Testis (tissue), 3 donors: ENCODE data around the gene CCT5. TPM values are rescaled to one million over a fixed set of nuclear protein-coding genes. Genes with fewer than 3 reads are reported as not detected.

Source experiments
- DNase-seq: peaks from one replicate; pipeline ENCODE4 v3.0.0-alpha.2; 2019
- H3K27ac ChIP-seq, 2 donors: fragments of 200-600 bp; sonication (generic); one replicate each; pipeline ENCODE4 v1.5.1; 2019
- H3K27me3 ChIP-seq: fragments of 200-600 bp; sonication (generic); one replicate; pipeline ENCODE4 v1.5.1; 2019
- H3K36me3 ChIP-seq: fragments of 200-600 bp; sonication (generic); one replicate; pipeline ENCODE4 v1.5.1; 2017; ENCODE audit warnings: low read depth; ENCODE audit errors: missing control alignments
- H3K4me1 ChIP-seq: fragments of 200-600 bp; sonication (generic); one replicate; pipeline ENCODE4 v1.5.1; 2019
- H3K4me3 ChIP-seq, 2 donors: fragments of 200-600 bp; sonication (generic); one replicate each; pipeline ENCODE4 v1.5.1; 2017 to 2019
- H3K9me3 ChIP-seq: fragments of 200-600 bp; sonication (generic); one replicate; pipeline ENCODE4 v1.5.1; 2017
- CTCF ChIP-seq, 3 experiments: fragments of 450-650 bp in 2 of 3; fragments of 200-600 bp in 1 of 3; sonication (generic) in 1 of 3; IDR thresholded peaks; one replicate each; pipeline ENCODE4 v1.5.1; 2016 to 2019; ENCODE audit warnings: antibody characterized with exemption in 3 of 3, mild to moderate bottlenecking in 2 of 3, moderate library complexity in 1 of 3
- POLR2A ChIP-seq: fragments of 450-650 bp; IDR thresholded peaks from one replicate; pipeline ENCODE4 v1.6.1; 2017; ENCODE audit warnings: antibody characterized with exemption, mild to moderate bottlenecking, moderate library complexity
- whole genome bisulfite sequencing, 2 donors: methylation state at CpG; one replicate each; pipeline ENCODE4 v1.1.5; 2018; 5-methylcytosine and 5-hydroxymethylcytosine counted together
- intact Hi-C: fragments of 100-400 bp; cut with DNase I; formaldehyde crosslinking; loops from one replicate; pipeline ENCODE4 v1.15.1; 2023; ENCODE audit warnings: low total_unique reads
- polyA plus RNA-seq: library from polyadenylated mRNA; stranded (reverse); fragments of 350-450 nt; fragmentation: Illumina TruSeq; extraction: RNeasy Lipid Tissue Mini Kit (QIAGEN cat#74804); gene quantifications from one replicate; pipeline ENCODE4 v1.2.3, GENCODE V29; 2014; ENCODE audit warnings: low read depth, low replicate concordance; ENCODE audit not compliant: insufficient read depth
- total RNA-seq, 2 donors: library from RNA; depleted of rRNA; stranded (reverse); fragments of >200 nt; gene quantifications; one replicate each; pipeline ENCODE4 v1.2.3, GENCODE V29; 2016

CCT5 gene
- total and polyA plus RNA-seq, 3 donors from 2014 or later = 155 to 299 (median 189) TPM

- 84 to 94% methylated on average over 12 to 13 of the region's 13 CpGs for WGBS, 2 donors
- intact Hi-C loops = no loop called here
- no peak overlapping the region for H3K4me3 ChIP-seq
- H3K4me1 ChIP-seq = no peaks in the 10 kb centered on the region
- no peaks in the 10 kb centered on the region for H3K9me3 ChIP-seq
- no peak overlapping the region for H3K27ac ChIP-seq
- peak; percentile 4 for DNase-seq
- no peaks in the 10 kb centered on the region for H3K36me3 ChIP-seq
- TF ChIP-seq CTCF (IDR thresholded peaks at IDR 0.05) (no peak), POLR2A (no peak)
- no peaks in the 10 kb centered on the region for H3K27me3 ChIP-seq
Observed at GRCh38 chr5:10277773-10278630, 27.9 kb downstream of the CCT5 start.

GRCh38 chr5:10278658-10279279 lies 28.7 kb downstream of the CCT5 start:
- H3K4me1 ChIP-seq = no peaks in the 10 kb centered on the region
- no peak overlapping the region for H3K4me3 ChIP-seq
- no peaks in the 10 kb centered on the region for H3K27me3 ChIP-seq
- TF ChIP-seq POLR2A = no peak
- TF ChIP-seq CTCF (IDR thresholded peaks at IDR 0.05) = no peak
- 86 to 89% methylated on average over 11 to 12 of the region's 12 CpGs for WGBS, 2 donors
- no peak overlapping the region for H3K27ac ChIP-seq
- no peaks in the 10 kb centered on the region for H3K9me3 ChIP-seq
- intact Hi-C loops = no loop called here
- peak; percentile 9 for DNase-seq
- H3K36me3 ChIP-seq = no peaks in the 10 kb centered on the region

GRCh38 chr5:10279328-10279727 lies 29.2 kb downstream of the CCT5 start:
- 91 to 93% methylated on average over 4 of the region's 4 CpGs for WGBS, 2 donors
- intact Hi-C loops = no loop called here
- no peaks in the 10 kb centered on the region for H3K36me3 ChIP-seq
- TF ChIP-seq POLR2A (no peak), CTCF (IDR thresholded peaks at IDR 0.05) (no peak)
- H3K27ac ChIP-seq = no peak overlapping the region
- DNase-seq = peak; percentile 1
- H3K9me3 ChIP-seq = no peaks in the 10 kb centered on the region
- H3K27me3 ChIP-seq = no peaks in the 10 kb centered on the region
- H3K4me1 ChIP-seq = no peaks in the 10 kb centered on the region
- no peak overlapping the region for H3K4me3 ChIP-seq

- Histone ChIP-seq H3K4me3 (no peak overlapping the region), H3K9me3 (no peaks in the 10 kb centered on the region), H3K36me3 (no peaks in the 10 kb centered on the region), H3K27me3 (no peaks in the 10 kb centered on the region), H3K27ac (no peak overlapping the region), H3K4me1 (no peaks in the 10 kb centered on the region)
- intact Hi-C loops = loop anchor here (10.0 kb wide), 1 partner anchor 355 kb away; no protein-coding TSS in a partner anchor
- DNase-seq = no peak
- 78 to 80% methylated on average over 7 of the region's 7 CpGs for WGBS, 2 donors
- TF ChIP-seq CTCF (IDR thresholded peaks at IDR 0.05) (no peak), POLR2A (no peak)
Observed at GRCh38 chr5:10279925-10280720, 30.0 kb downstream of the CCT5 start.
